ENCODE data around the gene TRERF1. TPM values are rescaled to one million over a fixed set of nuclear protein-coding genes. Genes with fewer than 3 reads are reported as not detected.
A peak's percentile ranks its signal among the peaks of the same experiment; 100 is the strongest.

TRERF1 gene
- total and polyA plus RNA-seq, 9 donors, result 4.5 to 13.7 (median 7.8) TPM

DNA sequence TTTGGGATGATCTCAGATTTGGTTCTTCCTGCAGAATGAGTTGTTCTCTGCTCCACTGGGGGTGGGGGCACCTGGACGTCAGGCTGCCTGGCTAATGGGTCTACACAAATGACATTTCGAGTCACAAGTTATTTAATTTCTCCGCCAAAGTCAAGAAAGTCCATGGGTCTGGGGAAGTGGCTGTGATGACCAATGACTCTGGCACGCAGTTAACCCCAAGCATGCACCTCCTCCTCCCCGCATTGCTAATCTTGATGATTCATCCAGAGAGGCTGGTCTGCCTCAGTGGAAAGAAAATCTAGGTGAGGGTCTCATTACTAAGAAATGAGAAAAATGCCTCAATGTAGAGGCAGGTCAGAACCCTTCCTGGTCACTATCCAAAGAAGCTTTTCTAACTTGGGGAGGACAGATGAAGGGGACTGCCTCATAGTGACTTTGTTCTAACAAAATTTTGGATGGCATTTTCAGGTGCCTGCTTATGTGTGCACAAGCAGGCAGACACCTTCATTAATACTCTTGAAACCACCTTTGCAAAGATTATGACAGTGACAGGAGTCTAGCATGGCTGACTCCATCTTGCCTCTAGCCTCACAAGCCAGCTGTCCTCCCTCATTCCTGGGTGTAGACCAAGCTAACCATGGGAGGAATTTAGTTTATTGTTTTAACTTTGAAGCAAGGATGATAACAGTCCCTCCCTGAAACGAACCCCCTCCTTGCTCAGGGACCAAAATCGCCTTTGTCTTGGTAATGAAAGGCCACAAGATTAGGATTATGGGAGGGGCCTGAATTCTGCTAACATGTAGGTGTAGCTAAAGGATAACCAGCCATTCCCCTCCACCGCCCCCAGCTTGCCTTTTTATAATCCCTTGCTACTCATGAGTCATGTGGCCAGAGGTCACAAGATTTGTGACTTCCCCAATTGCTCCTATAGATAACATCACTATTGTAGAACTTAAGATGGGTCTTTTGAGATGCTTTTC lies 135.4 kb downstream of the TRERF1 start:
- TF ChIP-seq, protein P1, sequence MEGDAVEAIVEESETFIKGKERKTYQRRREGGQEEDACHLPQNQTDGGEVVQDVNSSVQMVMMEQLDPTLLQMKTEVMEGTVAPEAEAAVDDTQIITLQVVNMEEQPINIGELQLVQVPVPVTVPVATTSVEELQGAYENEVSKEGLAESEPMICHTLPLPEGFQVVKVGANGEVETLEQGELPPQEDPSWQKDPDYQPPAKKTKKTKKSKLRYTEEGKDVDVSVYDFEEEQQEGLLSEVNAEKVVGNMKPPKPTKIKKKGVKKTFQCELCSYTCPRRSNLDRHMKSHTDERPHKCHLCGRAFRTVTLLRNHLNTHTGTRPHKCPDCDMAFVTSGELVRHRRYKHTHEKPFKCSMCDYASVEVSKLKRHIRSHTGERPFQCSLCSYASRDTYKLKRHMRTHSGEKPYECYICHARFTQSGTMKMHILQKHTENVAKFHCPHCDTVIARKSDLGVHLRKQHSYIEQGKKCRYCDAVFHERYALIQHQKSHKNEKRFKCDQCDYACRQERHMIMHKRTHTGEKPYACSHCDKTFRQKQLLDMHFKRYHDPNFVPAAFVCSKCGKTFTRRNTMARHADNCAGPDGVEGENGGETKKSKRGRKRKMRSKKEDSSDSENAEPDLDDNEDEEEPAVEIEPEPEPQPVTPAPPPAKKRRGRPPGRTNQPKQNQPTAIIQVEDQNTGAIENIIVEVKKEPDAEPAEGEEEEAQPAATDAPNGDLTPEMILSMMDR (IDR thresholded peaks at IDR 0.05), result no peak
- TF ChIP-seq EP300 (IDR thresholded peaks at IDR 0.05) (no peak), POLR2A (IDR thresholded peaks at IDR 0.05) (no peak)
- Histone ChIP-seq H3K4me3 (no peak overlapping the region), H3K36me3 (no peaks in the 10 kb centered on the region), H3K9me3 (no peaks in the 10 kb centered on the region), H3K4me1 (ENCODE audit: insufficient read depth) (peaks cover 21% of the 10 kb centered on the region), H3K27me3 (no peaks in the 10 kb centered on the region), H3K27ac (no peak overlapping the region)
- 53 to 69% (median 62%) methylated on average over 8 of the region's 8 CpGs for WGBS, 3 donors
- intact Hi-C loops (cut with DNase I), result no loop called here
- DNase-seq, result no peak

DNA sequence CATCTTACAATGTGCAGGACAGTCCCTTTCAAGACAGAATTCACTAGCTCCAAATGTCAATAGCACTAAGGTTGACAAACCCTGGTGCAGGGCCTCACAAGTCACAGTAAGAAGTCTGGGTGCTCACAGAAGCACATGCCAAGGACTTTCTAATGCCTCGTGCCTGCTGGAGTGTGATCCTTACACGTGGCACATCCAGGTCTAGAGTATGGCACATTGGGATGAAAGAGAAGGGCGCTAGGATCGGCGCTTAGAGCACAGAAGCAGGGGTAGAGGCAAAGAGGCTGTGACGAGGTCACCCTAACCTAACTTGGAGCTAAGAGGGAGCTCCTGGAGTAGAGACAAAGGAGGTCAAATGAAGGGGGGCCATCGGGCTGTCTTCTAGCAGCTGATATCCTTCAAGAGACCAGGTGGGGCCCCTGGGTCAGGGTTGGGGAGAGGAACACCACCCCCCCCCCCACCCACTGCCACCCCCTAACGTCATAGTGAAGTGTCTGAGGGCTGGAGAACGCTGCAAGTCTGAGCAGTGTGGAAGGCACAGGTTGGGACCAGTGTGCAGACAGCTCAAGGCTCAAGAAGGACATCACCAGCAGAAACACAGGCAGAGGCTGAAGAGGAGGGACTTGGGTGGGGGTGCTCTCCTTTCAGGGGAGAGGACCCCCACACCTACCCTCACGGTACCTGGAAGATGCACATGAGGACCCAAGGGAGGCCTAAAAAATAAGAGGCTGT lies 136.3 kb downstream of the TRERF1 start:
- TF ChIP-seq, protein P1 (IDR thresholded peaks at IDR 0.05), result no peak
- TF ChIP-seq POLR2A (IDR thresholded peaks at IDR 0.05) (no peak), EP300 (IDR thresholded peaks at IDR 0.05) (no peak)
- H3K36me3 ChIP-seq, result no peaks in the 10 kb centered on the region
- no peak overlapping the region for H3K4me3 ChIP-seq
- H3K27ac ChIP-seq, result no peak overlapping the region
- no peaks in the 10 kb centered on the region for H3K9me3 ChIP-seq
- intact Hi-C loops (cut with DNase I), result no loop called here
- peaks cover 21% of the 10 kb centered on the region for H3K4me1 ChIP-seq (ENCODE audit: insufficient read depth)
- DNase-seq, result no peak
- 72 to 81% (median 77%) methylated on average over 10 of the region's 10 CpGs for WGBS, 3 donors
- H3K27me3 ChIP-seq, result no peaks in the 10 kb centered on the region

DNA sequence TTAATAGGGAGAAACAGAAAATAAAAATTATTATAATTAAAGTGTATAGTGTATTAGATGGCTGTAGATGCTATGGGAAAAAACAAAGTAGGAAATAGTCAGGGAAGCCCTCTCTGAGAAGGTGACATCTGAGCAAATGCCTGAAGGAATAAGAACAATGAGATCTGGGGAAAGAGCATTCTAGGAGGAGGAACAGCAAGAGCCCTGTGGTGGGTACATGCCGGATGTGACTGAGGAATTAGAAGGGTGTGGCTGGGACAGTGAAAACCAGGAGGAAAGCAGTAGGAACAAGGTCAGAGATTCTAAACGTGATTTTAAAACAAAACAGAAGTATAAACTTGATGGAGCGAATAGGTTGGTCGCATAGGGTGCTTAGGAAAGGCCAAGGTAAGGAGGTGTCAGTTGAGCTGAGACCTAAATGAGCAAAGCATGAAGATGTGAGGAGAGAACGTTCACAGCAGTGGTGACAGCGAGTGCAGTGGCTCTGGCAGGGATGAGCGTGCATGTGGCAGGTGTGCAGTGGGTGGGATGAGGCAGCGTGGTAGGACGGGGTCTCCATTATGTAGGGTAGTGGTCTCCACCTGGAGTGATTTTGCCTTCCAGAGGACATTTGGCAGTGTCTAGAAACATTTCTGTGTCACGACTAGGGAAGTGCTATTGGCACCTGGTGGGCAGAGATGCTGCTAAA lies 137.0 kb downstream of the TRERF1 start:
- Histone ChIP-seq H3K27ac (no peak overlapping the region), H3K4me1 (ENCODE audit: insufficient read depth) (peaks cover 21% of the 10 kb centered on the region), H3K27me3 (no peaks in the 10 kb centered on the region), H3K4me3 (no peak overlapping the region), H3K36me3 (no peaks in the 10 kb centered on the region), H3K9me3 (no peaks in the 10 kb centered on the region)
- no peak for DNase-seq
- WGBS, 3 donors, result 88 to 89% (median 89%) methylated on average over 10 of the region's 10 CpGs
- intact Hi-C loops (cut with DNase I), result no loop called here
- TF ChIP-seq POLR2A (IDR thresholded peaks at IDR 0.05) (no peak), EP300 (IDR thresholded peaks at IDR 0.05) (no peak)
- TF ChIP-seq, protein P1 (IDR thresholded peaks at IDR 0.05), result no peak

DNA sequence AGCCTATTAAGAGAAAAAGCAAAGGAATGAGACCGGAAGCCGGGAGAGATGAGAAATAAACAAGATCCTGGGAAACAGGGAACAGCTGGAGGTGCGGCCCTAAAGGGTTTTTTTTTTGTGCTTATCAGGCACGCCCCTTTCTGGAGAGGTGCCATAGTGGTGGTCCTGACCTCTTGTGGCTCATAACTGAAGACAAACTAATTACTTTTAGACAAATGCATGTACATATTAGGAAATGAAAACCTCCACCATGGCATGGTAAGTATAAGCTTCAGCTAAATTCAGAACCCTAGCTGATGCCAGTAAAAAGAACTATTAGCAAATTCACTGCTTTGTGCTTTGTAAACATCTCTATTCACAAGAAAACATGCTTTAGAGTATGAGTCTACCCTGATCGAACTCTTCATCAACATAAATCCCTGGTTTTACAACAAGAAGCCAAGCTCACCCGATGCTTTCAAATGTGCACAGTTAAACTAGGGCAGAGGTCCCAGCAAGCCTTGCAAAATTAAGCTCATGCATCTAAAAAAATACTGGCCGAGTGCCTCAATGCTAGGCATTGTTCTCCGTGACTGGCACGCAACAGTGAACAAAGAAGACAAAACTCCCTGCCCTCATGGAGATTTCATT lies 137.7 kb downstream of the TRERF1 start:
- WGBS, 3 donors, result 11 to 23% (median 16%) methylated on average over 9 of the region's 9 CpGs
- Histone ChIP-seq H3K4me1 (ENCODE audit: insufficient read depth) (peaks cover 21% of the 10 kb centered on the region), H3K27me3 (no peaks in the 10 kb centered on the region), H3K36me3 (no peaks in the 10 kb centered on the region), H3K4me3 (no peak overlapping the region), H3K27ac (peak overlapping the region in 1 of 2 donors; percentile 34), H3K9me3 (no peaks in the 10 kb centered on the region)
- intact Hi-C loops (cut with DNase I), result no loop called here
- TF ChIP-seq POLR2A (IDR thresholded peaks at IDR 0.05) (no peak), EP300 (IDR thresholded peaks at IDR 0.05) (no peak)
- TF ChIP-seq, protein P1 (IDR thresholded peaks at IDR 0.05), result no peak
- peak; percentile 26 to 61 (median 48) for DNase-seq
